DMS79 (cell line): ENCODE results near the gene RBM23.
"Not testable (repeated sequence)": the region's sequence is repeated elsewhere in the genome, so short reads cannot be mapped to it uniquely, and the experiment has no call there.

Source experiments
- DNase-seq: peaks from one replicate; lab custom pipeline; 2025; lab: John Stamatoyannopoulos, UW

The RBM23 gene

GRCh38 chr14:22918804-22919600, at the start of gene RBM23:
Gene RBM23 (minus strand): TSS chr14:22919149.
- peak; percentile 100 for DNase-seq

- DNase-seq: no peak
Measured at GRCh38 chr14:22966783-22967269, 47.9 kb upstream of the RBM23 start.

GRCh38 chr14:22965916-22966782, 47.2 kb upstream of the RBM23 start:
- not testable (repeated sequence) for DNase-seq

DNA sequence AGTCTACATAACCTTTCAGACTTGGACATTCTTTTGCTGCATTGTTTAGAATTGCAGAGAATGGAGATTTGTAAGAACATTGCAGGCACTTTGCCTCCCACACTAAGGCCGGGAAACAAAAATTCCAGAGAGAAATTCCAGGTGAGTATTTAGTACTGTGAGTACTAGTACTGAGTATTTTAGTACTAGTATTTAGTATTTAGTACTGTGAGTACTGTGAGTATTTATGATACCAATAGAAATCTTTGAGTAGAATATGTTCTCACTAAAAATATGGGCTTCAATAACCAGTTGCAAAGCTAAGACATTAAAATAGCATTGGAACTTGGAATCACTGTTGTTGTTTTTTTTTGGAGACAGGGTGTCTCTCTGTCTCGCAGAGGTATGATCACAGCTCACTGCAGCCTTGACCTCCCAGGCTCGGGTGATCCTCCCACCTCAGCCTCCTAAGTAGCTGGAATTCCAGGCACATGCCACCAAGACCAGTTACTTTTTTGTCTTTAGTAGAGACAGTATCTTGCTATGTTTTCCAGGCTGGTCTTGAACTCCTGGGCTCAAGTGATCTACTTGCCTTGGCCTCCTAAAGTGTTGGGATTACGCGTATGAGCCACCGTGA, 43.2 kb upstream of the RBM23 start:
- no peak for DNase-seq

DNA sequence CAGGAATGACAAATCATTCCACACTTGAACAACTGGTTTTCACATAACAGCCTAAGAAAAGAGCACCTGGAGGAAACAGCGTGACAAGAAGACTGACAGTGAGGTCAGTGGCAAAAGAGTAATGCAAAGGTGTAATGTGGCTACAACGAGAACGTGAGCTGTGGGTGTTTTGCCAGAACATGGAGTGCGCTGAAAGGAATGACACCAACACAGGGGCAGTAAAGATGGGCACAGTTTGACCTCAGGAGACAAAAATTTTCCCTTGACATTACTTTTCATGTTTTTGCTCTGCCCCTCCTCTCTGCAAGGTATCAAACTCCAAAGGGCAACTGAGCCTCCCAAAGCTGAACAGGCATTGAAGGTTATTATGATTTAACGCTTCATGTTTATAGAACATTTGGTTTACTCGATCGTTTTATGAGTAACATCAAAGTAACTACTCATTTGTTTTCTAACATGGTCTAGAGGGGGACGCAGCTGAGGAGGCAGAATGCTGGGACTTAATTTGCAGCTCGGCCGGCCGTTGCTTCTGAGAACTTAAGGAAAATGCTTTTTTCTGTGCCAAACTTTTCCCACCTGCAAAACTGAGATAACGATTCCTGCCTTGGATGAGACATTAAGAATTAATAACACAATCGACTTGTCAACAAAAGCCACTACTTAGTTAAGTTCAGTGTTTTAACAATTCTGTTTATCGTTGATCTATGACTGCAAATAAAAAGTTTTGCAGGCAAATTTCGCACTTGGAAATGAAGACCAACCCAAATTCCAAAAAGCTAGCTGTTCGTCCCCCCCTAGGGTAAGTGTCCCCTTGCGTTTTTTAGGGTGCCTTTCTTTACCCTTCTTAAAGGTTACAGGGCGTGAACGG, 37.0 kb upstream of the RBM23 start:
- DNase-seq: no peak

GRCh38 chr14:22952418-22952817, 33.5 kb upstream of the RBM23 start:
- no peak for DNase-seq

GRCh38 chr14:22951795-22952194, 32.8 kb upstream of the RBM23 start:
- not testable (repeated sequence) for DNase-seq

DNA sequence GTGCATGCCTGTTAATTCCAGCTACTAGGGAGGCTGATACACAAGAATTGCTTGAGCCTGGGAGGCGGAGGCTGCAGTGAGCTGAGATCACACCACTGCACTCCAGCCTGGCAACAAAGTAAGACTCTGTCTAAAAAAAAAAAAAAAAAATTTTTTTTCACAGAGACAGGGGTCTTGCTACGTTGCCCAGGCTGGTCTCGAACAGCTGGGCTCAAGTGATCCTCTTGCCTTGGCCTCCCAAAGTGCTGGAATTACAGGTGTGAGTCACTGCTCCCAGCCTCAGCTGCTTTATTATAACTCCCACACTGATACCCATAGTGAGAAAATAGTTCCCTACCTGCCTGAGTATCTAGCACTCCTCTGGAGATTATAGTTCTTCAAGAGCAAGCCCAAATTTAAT, 26.7 kb upstream of the RBM23 start:
- no peak for DNase-seq

DNA sequence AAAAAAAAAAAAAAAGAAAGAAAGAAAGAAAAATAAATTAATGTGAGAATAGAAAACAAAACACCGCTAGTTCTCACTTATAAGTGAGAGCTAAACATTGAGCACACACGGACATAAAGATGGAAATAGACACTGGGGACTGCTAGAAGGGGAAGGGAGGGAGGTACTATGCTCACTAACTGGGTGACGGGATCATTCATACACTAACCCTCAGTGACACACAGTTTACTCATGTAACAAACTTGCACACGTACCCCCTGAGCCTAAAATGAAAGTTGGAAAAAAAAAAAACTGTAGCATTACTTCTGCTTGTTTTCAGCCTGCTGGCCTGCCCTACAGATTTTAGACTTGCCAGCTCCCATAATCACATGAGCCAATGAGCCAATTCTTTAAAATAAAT, 20.7 kb upstream of the RBM23 start:
- no peak for DNase-seq

DNA sequence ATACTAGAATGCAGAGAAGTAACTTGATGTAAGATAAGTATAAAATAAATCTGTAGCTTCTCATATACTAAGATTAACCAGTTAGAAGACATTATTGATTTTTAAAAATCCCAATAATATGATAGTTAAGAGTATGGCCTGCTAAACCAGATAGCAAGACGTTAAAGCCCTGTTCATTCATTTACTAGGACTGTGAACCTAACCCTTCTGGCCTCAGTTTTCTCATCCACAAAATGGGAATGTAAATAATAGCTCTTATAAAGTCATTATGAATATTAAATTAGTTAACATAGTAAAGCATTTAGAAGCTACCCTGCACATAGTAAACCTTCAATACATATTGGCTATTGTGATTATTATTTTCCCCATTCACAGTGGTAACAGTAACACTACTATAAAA, 16.2 kb upstream of the RBM23 start:
- no peak for DNase-seq

DNA sequence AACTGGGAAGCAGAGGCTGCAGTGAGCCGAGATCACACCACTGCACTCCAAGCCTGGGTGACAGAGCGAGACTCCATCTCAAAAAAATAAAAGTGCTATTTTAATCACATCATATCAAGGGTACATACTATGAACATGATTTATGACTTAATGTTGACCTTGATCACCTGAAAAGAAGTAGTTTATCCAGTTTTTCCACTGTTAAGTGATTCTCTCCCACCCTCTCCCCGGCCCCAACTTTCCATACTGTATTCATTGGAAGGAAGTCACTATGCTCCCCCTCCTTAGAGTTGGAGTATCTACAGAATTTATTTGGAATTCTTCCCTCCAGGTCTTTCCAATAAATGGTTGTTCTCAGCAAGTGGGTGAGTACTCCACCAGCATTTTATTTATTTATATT, 13.2 kb upstream of the RBM23 start:
- DNase-seq: no peak

DNA sequence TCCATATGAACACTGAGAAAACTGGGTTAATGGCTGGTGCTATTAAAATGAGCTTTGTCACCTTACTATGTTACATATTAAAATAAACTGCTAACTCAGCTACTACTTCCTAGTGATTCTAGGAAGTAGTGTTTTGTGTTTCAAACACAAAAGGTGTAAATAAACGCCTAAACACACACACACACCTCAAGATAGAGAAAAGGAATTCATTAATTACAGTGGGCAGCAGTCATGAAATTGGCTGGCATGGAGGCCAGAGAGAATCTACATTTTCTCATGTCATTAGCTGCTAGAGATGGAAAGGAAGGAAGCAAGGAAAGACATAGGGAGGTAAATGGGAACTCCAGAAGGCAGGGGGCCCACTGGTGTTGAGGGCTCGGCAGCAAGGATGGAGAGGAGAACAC, 11.0 kb upstream of the RBM23 start:
- DNase-seq: no peak

GRCh38 chr14:22929104-22929960, 10.4 kb upstream of the RBM23 start, which contains the start of gene PRMT5:
Gene PRMT5 (minus strand): TSS chr14:22929376. CDS start chr14:22929361, 15 bp downstream.
- DNase-seq: peak; percentile 100

- no peak for DNase-seq
Measured at GRCh38 chr14:22928237-22929103, 9.5 kb upstream of the RBM23 start.

DNA sequence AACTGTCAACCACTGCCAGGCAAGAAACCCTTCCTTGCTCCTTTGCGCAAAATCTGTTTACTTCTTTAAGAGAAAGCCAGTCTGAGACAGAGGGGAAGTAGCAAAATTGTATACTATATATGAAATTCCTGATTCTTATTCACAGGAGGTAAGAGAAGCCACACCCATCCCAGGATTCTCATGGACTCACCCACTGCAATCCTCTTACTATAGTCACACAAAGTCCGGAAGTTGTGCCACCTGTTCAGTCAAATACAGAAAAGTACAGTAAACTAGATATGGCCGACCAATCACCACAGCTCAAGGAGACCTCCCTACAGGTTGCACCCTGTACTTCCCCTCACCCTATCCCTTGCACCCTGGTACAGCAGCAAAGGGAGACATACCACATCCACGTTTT, 7.4 kb upstream of the RBM23 start:
- DNase-seq: no peak

DNA sequence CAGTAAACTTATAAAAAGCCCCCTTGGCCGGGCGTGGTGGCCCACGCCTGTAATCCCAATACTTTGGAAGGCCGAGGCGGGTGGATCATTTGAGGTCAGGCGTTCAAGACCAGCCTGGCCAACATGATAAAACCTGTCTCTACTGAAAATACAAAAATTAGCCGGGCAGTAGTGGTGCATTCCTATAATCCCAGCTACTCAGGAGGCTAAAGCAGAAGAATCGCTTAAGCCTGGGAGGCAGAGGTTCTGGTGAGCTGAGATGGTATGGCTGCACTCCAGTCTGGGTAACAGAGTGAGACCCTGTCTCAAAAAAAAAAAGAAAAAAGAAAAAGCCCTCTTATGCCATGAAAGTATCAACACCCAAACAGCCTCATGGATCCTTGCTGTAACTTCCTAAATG, 6.6 kb upstream of the RBM23 start:
- DNase-seq: no peak

GRCh38 chr14:22923746-22924145, 4.8 kb upstream of the RBM23 start:
- no peak for DNase-seq

DNA sequence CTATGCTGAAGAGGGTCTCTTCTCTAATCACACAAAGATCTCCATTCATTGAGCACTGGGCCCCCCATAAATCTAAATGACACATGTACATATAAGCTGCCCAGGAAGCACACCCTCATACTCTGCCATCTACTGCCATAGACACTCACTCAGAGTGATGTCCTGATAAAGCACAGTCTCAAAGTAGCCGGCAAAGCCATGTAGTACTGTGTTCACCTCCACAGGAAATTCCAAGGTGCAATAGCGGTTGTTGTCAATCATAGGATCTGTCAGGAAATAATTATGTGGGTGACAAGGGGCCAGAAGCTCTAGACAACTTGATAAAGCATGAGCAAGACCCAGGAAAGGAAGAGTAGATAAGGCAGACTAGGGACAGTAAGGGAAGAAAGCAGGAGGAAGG, 3.3 kb upstream of the RBM23 start:
- DNase-seq: no peak

DNA sequence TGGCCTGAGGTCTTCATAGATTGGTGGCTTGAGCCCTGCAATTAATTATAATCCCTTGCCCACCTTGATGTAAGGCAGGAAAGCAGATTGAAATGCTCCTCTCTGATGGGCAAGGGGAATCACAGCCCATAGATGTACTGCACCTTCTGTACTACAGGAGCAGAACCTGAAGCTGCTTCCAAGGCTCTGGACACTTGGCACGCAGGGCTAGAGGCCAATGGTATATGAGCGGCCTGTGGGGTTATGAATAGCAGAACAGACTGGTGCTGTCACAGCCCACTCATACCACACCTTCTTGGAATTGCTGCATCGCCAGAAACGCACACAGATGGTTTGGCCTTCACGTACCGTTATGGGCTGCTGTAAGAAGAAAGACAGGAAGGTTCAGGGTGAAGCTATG, 1.7 kb upstream of the RBM23 start:
- no peak for DNase-seq

GRCh38 chr14:22919601-22919921, 612 bp upstream of the RBM23 start:
- DNase-seq: no peak
